B cell (primary cell): ENCODE results near the gene KCNN2.

ENCODE experiments used
- CTCF ChIP-seq: fragments of 200-600 bp; IDR thresholded peaks from one replicate; pipeline ENCODE4 v1.8.0; 2022; ENCODE audit warnings: antibody characterized with exemption, mild to moderate bottlenecking
- EZH2 ChIP-seq: IDR thresholded peaks from 2 replicates; pipeline ENCODE4 v1.6.1; 2012; ENCODE audit warnings: borderline replicate concordance, low read depth, mild to moderate bottlenecking, moderate library complexity, low read length; ENCODE audit not compliant: insufficient read depth, poor library complexity, severe bottlenecking

GRCh38 chr5:114500756-114501155, 138.9 kb downstream of the KCNN2 start:
- TF ChIP-seq CTCF (no peak), EZH2 (no peak)
